Measurements from ENCODE around the gene CACNA1A.
"Not testable (repeated sequence)": the region's sequence is repeated elsewhere in the genome, so short reads cannot be mapped to it uniquely, and the experiment has no call there.

Gene CACNA1A

DNA sequence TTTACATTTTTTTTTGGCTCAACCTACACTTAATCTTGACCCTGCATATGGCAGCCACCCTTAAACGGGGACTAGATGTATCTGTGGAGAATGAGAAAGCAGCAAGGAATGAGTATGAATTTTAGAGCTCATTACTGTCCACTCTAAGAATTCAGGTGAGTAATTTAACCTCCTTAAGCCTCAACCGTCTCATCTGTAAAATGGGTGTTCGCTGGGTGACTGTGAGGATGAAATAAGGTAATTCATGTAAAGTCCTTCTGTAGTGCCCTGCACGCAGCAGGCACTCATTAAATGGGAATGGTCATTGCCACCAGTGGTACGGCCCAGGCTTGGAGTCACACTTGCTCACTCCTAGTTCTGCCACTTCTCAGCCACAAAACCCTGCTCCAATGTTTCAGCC lies 135.3 kb downstream of the CACNA1A start:
- FAIRE-seq: no peak

GRCh38 chr19:13366529-13367143 lies 139.6 kb downstream of the CACNA1A start:
- DNase-seq (ENCODE audit: insufficient read length, low spot score) (no peak), FAIRE-seq (no peak)

More for the DNA sequence above, 135.3 kb downstream of the CACNA1A start:
- no peak for DNase-seq (ENCODE audit: insufficient read length, low spot score)

GRCh38 chr19:13363954-13364353 lies 142.3 kb downstream of the CACNA1A start:
- FAIRE-seq (no peak), DNase-seq (ENCODE audit: insufficient read length, low spot score) (no peak)

DNA sequence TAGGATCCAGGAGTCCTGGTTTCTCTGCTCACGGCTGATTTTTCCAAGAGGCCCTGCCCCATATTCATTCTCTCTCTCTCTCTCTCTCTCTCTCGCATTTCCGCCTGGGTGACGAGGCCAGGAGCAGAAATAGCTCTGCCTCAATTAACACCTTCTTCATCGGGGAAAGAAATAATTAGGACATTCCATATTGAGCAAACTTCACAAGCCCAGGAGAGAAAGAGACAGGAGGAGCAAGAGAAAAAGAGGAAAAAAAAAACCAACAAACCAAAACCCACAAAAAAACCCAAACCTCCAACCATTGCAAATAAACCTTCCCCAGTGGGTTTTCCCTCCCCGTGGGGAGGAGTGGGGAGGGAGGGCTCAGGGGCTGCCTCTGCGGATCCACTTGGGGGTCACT lies 143.0 kb downstream of the CACNA1A start:
- FAIRE-seq (no peak), DNase-seq (ENCODE audit: insufficient read length, low spot score) (no peak)

DNA sequence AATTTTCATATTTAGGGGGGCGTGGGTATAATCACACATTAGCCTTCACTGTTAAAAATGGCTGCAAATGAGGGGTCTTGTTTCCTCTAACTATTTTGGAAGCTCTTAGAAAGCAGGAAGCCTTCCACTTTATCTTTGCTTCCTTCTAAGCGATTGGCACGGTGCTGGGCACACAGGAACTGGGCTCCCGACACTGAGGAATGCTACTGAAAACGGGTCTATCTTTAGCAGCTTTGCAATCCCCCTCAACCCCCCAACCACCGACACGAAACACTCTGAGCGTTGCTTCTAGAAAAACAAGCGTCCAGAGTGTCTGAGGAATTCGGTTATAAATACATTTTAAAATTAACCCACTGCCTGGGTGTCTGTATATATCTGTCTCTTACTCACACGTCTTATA lies 143.6 kb downstream of the CACNA1A start:
- no peak for FAIRE-seq

DNA sequence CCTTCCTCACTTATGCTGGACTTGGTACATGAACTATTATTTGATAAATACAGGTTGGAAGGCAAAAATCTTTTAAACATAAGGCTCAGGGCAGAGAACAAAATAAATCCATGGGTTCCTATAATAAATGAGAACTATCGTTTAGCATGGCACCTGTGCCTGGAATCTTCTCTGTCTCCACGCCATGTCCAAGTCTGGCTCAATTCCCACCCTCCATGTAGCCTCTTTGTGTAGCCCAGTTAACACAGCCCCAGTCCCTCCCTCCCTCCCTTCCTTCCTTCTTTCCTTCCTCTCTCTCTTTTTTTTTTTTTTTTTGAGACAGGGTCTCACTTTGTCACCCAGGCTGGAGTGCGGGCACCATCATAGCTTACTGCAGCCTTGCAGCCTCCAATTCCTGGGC lies 144.6 kb downstream of the CACNA1A start:
- DNase-seq (ENCODE audit: insufficient read length, low spot score); FAIRE-seq: not testable (repeated sequence)

More for the DNA sequence above, 143.6 kb downstream of the CACNA1A start:
- DNase-seq (ENCODE audit: insufficient read length, low spot score): no peak

DNA sequence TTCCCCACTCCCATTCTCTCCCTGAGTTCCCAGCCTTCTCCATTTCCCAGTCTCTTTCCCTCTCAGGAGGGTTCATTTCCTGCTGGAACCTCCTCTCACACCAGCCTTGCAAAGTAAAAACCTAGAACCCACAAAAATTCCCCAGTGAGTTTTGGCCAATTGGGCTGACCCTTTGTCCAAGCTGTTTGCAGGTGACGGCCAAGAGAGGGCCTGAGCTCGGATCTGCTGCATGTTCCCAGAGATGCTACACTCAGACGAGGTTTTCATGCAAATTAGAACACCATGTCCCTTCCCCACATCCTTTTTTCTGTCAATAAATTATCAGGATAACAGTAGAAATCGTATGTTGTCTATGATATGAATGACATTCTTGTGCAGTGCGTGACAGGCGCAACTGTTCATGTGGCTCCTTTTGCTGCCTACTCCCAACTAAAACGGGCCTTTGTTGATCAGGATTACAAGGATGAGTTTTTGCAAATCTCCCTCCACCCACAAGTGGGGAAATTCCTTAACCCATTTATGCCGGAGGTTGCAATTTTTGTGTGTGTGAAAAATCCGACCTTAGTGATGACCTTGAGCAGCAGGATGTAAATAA lies 149.5 kb downstream of the CACNA1A start:
- DNase-seq (ENCODE audit: insufficient read length, low spot score) (no peak), FAIRE-seq (no peak)

DNA sequence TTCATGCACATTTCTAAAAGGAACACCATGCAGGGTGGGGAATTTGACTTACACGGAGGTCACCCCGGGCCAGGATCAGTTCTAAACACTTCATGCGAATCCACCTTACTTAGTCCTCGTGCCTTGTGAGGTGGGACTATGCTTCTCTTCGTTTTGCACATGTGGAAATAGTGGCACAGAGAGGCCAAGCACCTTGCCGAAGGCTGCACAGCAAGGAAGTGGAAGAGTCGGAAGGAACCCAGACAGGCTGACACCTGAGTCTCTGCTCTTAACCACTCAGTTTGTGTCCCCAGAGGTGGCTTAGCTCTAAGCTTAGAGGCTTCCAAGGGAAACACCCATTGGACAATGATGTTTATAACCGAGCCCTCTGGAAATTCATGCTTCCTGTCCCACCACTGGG lies 150.1 kb downstream of the CACNA1A start:
- DNase-seq (ENCODE audit: insufficient read length, low spot score) (no peak), FAIRE-seq (no peak)

GRCh38 chr19:13355356-13355755 lies 150.9 kb downstream of the CACNA1A start:
- DNase-seq (ENCODE audit: insufficient read length, low spot score): no peak
- FAIRE-seq: no peak

DNA sequence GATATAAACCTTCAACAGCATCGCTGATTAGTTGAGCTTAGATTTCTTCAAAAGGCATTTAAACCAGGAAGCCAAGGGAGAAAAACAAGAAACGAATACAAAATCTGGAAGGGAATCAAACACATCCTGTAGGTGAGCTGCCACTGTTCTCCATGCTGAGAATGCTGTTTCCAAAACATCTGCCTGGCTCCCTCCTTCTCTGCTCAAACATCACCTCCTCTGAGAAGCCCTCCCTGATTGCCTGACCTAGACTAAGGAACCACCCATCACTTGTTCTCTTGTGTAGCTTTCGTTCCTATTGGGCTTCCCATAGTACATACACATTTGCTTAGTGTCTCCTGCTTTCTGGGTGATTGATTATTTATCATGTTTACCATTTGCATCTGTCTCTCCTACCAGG lies 152.7 kb downstream of the CACNA1A start:
- no peak for FAIRE-seq
- DNase-seq (ENCODE audit: insufficient read length, low spot score): no peak

DNA sequence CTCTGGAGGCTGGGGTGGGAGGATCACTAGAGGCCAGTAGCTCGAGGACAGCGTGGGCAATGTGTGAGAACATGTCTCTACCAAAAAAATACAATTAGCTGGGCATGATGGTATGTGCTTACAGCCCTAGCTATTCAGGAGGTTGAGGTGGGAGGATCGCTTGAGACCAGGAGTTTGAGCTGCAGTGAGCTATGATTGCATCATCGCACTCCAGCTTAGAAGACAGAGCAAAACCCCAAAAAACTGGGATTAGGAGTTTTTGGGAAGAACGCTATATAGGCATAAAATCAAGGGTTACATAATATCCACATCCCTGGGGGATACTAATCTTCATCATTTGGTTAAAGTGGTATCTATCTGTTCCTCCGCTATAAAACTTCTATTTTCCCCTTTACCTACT lies 155.5 kb downstream of the CACNA1A start:
- FAIRE-seq: no peak

DNA sequence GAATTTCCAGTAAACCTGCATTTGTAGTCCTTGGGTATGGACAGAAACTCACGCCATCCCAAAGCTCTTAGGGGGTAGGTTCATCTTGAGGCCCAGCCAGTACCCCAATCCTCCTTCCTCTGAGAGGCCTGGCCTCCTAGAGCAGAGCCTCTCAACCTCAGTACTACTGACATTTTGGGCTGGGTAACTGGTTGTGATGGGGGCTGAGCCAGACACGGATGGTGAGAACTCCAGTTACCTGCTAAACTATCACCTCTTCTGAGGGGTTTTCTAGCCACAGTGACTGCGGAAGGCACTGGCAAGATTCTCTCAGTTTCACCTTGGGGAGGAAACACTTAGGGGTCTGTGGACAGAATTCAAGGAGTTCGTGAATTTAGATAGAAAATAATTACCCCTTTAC lies 156.2 kb downstream of the CACNA1A start:
- DNase-seq (ENCODE audit: insufficient read length, low spot score) (no peak), FAIRE-seq (no peak)

More for the DNA sequence above, 155.5 kb downstream of the CACNA1A start:
- no peak for DNase-seq (ENCODE audit: insufficient read length, low spot score)

- no peak for FAIRE-seq
- DNase-seq (ENCODE audit: insufficient read length, low spot score): no peak
These were observed 158.9 kb downstream of the CACNA1A start for GRCh38 chr19:13347367-13347766.

- DNase-seq (ENCODE audit: insufficient read length, low spot score) (no peak), FAIRE-seq (no peak)
These were observed 162.8 kb downstream of the CACNA1A start for GRCh38 chr19:13343514-13343913.

GRCh38 chr19:13342672-13343071 lies 163.6 kb downstream of the CACNA1A start:
- FAIRE-seq: no peak
- no peak for DNase-seq (ENCODE audit: insufficient read length, low spot score)

GRCh38 chr19:13339869-13340268 lies 166.4 kb downstream of the CACNA1A start:
- FAIRE-seq (no peak), DNase-seq (ENCODE audit: insufficient read length, low spot score) (no peak)

DNA sequence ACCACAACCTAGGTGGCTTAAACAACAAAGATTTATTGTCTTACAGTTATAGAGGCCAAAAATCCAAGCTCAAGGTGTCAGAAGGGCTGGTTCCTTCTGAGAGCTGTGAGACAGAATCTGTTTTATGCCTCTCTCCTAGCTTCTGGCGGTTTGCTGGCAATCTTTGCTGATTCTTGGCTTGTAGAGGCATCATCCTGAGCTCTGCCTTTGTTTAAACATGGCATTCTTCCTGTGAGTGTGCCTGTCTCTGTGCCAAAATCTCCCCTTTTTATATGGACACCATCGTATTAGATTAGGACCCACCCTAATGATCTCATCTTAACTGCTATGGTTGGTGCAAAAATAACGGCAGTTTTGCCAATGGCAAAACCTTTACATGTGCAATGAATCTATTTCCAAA lies 169.1 kb downstream of the CACNA1A start:
- no peak for DNase-seq (ENCODE audit: insufficient read length, low spot score)
- no peak for FAIRE-seq

DNA sequence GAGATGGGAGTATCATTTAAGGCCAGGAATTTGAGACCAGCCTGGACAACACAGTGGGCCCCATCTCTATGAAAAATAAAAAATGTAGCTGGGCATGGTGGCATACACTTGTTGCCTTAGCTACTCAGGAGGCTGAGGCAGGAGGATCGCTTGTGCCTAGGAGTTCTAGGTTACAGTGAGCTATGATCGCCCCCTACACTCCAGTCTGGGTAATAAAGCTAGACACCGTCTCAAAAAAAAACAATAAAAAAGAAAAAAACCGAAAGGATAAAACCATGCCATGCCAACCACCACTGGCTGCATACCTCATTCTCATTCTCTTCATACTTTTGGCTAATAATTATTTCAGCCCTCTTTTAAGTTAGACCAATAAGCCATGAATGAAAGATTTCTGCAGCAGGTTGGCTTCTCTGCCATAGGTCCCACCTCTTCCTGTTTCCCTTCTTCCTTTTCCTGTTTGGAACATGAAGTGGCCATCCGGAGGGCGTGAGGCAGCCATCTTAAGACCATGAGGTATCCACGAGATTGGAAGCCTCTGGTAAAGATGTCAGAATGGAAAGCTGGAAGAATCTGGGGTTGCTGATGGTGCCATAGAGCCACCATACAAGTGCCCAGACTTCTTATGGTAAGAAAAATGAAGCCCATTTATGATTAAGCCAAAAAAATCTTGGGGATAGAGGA lies 171.3 kb downstream of the CACNA1A start:
- DNase-seq (ENCODE audit: insufficient read length, low spot score) (no peak), FAIRE-seq (no peak)

DNA sequence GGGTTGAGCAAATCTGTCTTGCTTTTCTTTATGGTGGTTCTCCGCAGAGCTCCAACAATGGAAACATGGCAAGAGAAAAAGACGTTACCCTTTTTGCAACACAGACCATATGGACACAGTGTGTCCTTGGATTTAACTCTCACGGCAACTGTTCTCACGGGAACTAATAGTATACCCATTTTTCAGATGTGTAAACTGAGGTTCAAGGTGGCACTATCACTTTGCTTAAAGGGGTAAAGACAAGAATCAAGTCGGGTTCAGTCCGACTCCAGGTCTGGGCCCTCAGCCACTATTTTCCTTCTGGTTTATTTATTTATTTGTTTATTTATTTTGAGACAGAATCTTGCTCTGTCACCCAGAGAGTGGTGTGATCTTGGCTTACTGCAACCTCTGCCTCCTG lies 176.0 kb downstream of the CACNA1A start:
- FAIRE-seq (no peak), DNase-seq (ENCODE audit: insufficient read length, low spot score) (no peak)

DNA sequence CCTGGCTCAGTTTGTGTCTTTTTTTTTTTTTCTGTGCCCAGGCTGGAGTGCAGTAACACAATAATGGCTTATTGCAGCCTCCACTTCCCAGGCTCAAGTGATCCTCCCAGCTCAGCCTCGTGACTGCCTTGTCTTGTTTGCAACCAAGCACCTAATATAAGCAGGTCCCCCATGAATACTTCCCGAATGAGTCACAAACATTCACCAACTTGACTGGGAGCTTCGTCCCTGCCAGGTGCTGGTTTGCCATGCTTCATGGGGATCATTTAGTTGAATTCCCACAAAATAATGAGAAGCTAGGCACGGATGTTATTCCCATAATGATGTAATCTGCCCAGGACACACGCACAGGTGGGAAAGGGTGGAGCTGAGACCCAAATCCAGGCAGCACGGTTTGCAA lies 176.5 kb downstream of the CACNA1A start:
- DNase-seq (ENCODE audit: insufficient read length, low spot score) (no peak), FAIRE-seq (no peak)

DNA sequence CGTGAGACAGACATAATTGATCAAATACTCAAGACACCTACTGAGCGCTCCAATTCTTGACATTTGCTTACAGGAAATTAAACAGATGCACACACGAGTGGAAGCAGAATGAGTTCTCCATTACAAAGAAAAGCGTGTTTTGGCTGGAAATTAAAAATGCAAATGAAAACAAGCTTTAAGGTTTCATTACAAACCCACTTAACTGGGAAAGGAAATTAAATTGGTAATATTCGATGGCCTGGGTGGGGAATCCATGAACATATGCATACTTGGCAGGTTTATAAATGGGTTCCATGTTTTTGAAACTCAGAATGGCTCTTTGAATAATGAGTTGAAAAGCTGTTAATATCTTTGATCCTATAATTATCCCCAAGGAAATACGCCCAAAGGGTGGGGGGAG lies 178.0 kb downstream of the CACNA1A start:
- no peak for FAIRE-seq

GRCh38 chr19:13319526-13319925 lies 186.8 kb downstream of the CACNA1A start:
- DNase-seq (ENCODE audit: insufficient read length, low spot score): no peak

More for the DNA sequence above, 178.0 kb downstream of the CACNA1A start:
- no peak for DNase-seq (ENCODE audit: insufficient read length, low spot score)

More at GRCh38 chr19:13319526-13319925, 186.8 kb downstream of the CACNA1A start:
- no peak for FAIRE-seq

Data from GM19239 (cell line).